NCI-H2107 (cell line): ENCODE results near the gene RNF126.
A peak's percentile ranks its signal among the peaks of the same experiment; 100 is the strongest.
"Not testable (repeated sequence)": the region's sequence is repeated elsewhere in the genome, so short reads cannot be mapped to it uniquely, and the experiment has no call there.

ENCODE experiments used
- DNase-seq: peaks from one replicate; lab custom pipeline; 2025; lab: John Stamatoyannopoulos, UW

Gene RNF126

GRCh38 chr19:685454-685931 is 22.5 kb upstream of the RNF126 start:
- DNase-seq = no peak

GRCh38 chr19:682678-683320 is 19.8 kb upstream of the RNF126 start:
- no peak for DNase-seq

- DNase-seq = no peak
Measured at GRCh38 chr19:681029-682019, 18.3 kb upstream of the RNF126 start.

GRCh38 chr19:680287-681028 is 17.4 kb upstream of the RNF126 start:
- DNase-seq = peak; percentile 87

- DNase-seq = no peak
Measured at GRCh38 chr19:679418-680286, 16.6 kb upstream of the RNF126 start.

GRCh38 chr19:678791-679388 is 15.9 kb upstream of the RNF126 start:
- DNase-seq = no peak

GRCh38 chr19:677601-678436 is 14.8 kb upstream of the RNF126 start:
- DNase-seq = no peak

- no peak for DNase-seq
Measured at GRCh38 chr19:677201-677600, 14.2 kb upstream of the RNF126 start.

GRCh38 chr19:676339-677105 is 13.5 kb upstream of the RNF126 start, which contains the start of gene FSTL3:
Gene FSTL3 (plus strand): TSS chr19:676392. CDS start chr19:676424, 32 bp downstream.
- DNase-seq = no peak

GRCh38 chr19:676007-676338 is 13.0 kb upstream of the RNF126 start:
- DNase-seq = no peak

- no peak for DNase-seq
Measured at GRCh38 chr19:674282-675151, 11.5 kb upstream of the RNF126 start.

- no peak for DNase-seq
Measured at GRCh38 chr19:670609-671075, 7.6 kb upstream of the RNF126 start.

GRCh38 chr19:668675-669434 is 5.8 kb upstream of the RNF126 start:
- not testable (repeated sequence) for DNase-seq

GRCh38 chr19:666985-667573 is 4.1 kb upstream of the RNF126 start:
- DNase-seq = not testable (repeated sequence)

GRCh38 chr19:664913-665443 is 2.0 kb upstream of the RNF126 start:
- peak; percentile 61 for DNase-seq

GRCh38 chr19:663682-664117 is 686 bp upstream of the RNF126 start:
- DNase-seq = no peak
